PC-9 (cell line): Measurements from ENCODE around the gene VASH2. TPM values are rescaled to one million over a fixed set of nuclear protein-coding genes. Genes with fewer than 3 reads are reported as not detected.

Experiments
- BruUV-seq: library from RNA; stranded (reverse); fragments of 400-500 nt; replicated peaks from 2 replicates; lab custom pipeline; 2021; lab: Mats Ljungman, UMichigan
- CTCF ChIA-PET: fragments of 300-600 bp; sonication (Branson Sonifier 250); formaldehyde crosslinking; loops from one replicate; lab custom pipeline; 2022; ENCODE audit warnings: antibody characterized with exemption; lab: Charles Lee
- POLR2A ChIA-PET: fragments of 300-600 bp; sonication (Branson Sonifier 250); formaldehyde crosslinking; loops from one replicate; lab custom pipeline; 2022; ENCODE audit warnings: antibody characterized with exemption; ENCODE audit not compliant: unreplicated experiment; lab: Charles Lee
- DNase-seq, 2 experiments: peaks; one replicate each; pipeline versions ENCODE4 v3.0.0 to v3.0.0-alpha.2; 2015 to 2022; ENCODE audit warnings: mixed read lengths in 1 of 2
- H2AFZ ChIP-seq: fragments of 200-600 bp; sonication (generic); 2 replicates; pipeline ENCODE4 v1.8.1; 2017; ENCODE audit warnings: antibody characterized with exemption
- H3F3A ChIP-seq: fragments of 200-600 bp; sonication (generic); 2 replicates; pipeline ENCODE4 v1.8.1; 2017; ENCODE audit warnings: antibody characterized with exemption, mild to moderate bottlenecking, low read depth; ENCODE audit not compliant: insufficient read depth
- H3K27ac ChIP-seq: fragments of 200-600 bp; sonication (generic); 2 replicates; pipeline ENCODE4 v1.6.1; 2016; ENCODE audit warnings: mixed run types
- H3K27me3 ChIP-seq: fragments of 200-600 bp; sonication (generic); 2 replicates; pipeline ENCODE4 v1.6.1; 2016; ENCODE audit warnings: low read depth, mixed run types; ENCODE audit not compliant: insufficient read depth
- H3K36me3 ChIP-seq: fragments of 200-600 bp; sonication (generic); 2 replicates; pipeline ENCODE4 v1.6.1; 2016; ENCODE audit warnings: low read depth, mixed run types
- H3K4me1 ChIP-seq: fragments of 200-600 bp; sonication (generic); replicated peaks from 2 replicates; pipeline ENCODE4 v1.6.1; 2016; ENCODE audit warnings: mixed run types; ENCODE audit not compliant: insufficient read depth
- H3K4me2 ChIP-seq: fragments of 200-600 bp; sonication (generic); 2 replicates; pipeline ENCODE4 v1.6.1; 2017; ENCODE audit warnings: mixed run types
- H3K4me3 ChIP-seq: fragments of 200-600 bp; sonication (generic); 2 replicates; pipeline ENCODE4 v1.6.1; 2016; ENCODE audit warnings: mixed run types
- H3K79me2 ChIP-seq: fragments of 200-600 bp; sonication (generic); 2 replicates; pipeline ENCODE4 v1.6.1; 2017; ENCODE audit warnings: low read depth, mixed run types
- H3K9me2 ChIP-seq: fragments of 200-600 bp; sonication (generic); 2 replicates; pipeline ENCODE4 v1.8.1; 2017; ENCODE audit warnings: mild to moderate bottlenecking; ENCODE audit not compliant: insufficient read depth
- H3K9me3 ChIP-seq: fragments of 200-600 bp; sonication (generic); 2 replicates; pipeline ENCODE4 v1.8.1; 2016; ENCODE audit warnings: low read depth; ENCODE audit not compliant: insufficient read depth
- H4K20me1 ChIP-seq: fragments of 200-600 bp; sonication (generic); 2 replicates; pipeline ENCODE4 v1.8.1; 2017; ENCODE audit not compliant: insufficient read depth
- EZH2 ChIP-seq: fragments of 200-600 bp; sonication (generic); IDR thresholded peaks from 2 replicates; pipeline ENCODE4 v1.8.0; 2017; ENCODE audit warnings: antibody characterized with exemption, low read depth
- intact Hi-C: fragments of 100-400 bp; cut with micrococcal nuclease; formaldehyde crosslinking; loops from one replicate; pipeline ENCODE4 v1.10.0; 2022; ENCODE audit not compliant: unreplicated experiment
- total RNA-seq: library from RNA; stranded (reverse); gene quantifications from 2 replicates; pipeline ENCODE4 v1.2.3, GENCODE V29; 2021
- TF ChIP-seq, protein P1 (sequence below): fragments of 200-600 bp; sonication (generic); conservative IDR thresholded peaks from 2 replicates; pipeline ENCODE4 v1.6.1; 2017; ENCODE audit warnings: mixed run types, antibody characterized with exemption, mild to moderate bottlenecking, moderate library complexity

Gene VASH2
- total RNA-seq, 1 experiment from 2014 or later: not detected

DNA sequence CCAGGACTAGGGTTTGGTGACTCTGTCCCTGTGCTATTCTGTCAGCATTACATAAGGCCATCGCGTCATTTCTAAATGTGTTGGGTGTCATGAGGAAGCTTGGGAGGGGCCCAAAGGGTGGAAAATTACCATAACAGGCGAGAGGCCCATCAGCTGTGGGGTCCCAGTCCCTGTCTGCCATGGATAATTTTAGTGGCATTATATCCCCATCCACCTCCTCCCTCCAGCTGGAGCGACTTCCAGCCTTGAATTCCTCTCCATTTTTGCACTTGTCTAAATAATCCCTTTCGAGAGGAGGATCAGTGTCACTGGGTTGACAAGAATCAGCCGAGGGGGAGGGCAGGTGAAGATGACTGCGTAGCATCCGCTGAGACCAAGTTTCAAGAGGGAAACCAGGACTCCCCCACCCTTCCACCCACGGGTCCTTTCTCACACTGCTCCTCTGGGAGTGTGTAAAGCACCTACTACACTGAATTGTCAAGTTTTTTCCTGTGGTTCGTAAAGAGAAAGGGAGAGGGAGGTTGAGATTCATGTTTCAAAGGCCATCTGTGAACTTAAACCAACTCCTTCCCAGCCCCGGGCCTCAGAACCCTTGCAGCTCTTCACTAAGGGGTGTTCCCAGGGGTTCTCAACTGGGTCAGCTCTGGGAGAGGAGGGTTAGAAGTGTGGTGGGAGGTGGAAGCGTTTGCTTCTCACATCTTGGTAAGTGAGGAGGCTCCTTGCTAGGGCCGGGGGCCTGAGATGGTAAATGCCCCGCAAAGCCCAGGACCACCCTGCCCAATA, 29.2 kb downstream of the VASH2 start:
- no peaks in the 10 kb centered on the region; the same call in 1 of the 2 replicates for H3K27me3 ChIP-seq
- DNase-seq: no peak
- ChIA-PET CTCF (no interaction called here), POLR2A (no interaction called here)
- H3K9me3 ChIP-seq: no peaks in the 10 kb centered on the region
- H4K20me1 ChIP-seq: no peaks in the 10 kb centered on the region
- H2AFZ ChIP-seq: no peak overlapping the region
- no peaks in the 10 kb centered on the region for H3F3A ChIP-seq
- TF ChIP-seq, protein P1, sequence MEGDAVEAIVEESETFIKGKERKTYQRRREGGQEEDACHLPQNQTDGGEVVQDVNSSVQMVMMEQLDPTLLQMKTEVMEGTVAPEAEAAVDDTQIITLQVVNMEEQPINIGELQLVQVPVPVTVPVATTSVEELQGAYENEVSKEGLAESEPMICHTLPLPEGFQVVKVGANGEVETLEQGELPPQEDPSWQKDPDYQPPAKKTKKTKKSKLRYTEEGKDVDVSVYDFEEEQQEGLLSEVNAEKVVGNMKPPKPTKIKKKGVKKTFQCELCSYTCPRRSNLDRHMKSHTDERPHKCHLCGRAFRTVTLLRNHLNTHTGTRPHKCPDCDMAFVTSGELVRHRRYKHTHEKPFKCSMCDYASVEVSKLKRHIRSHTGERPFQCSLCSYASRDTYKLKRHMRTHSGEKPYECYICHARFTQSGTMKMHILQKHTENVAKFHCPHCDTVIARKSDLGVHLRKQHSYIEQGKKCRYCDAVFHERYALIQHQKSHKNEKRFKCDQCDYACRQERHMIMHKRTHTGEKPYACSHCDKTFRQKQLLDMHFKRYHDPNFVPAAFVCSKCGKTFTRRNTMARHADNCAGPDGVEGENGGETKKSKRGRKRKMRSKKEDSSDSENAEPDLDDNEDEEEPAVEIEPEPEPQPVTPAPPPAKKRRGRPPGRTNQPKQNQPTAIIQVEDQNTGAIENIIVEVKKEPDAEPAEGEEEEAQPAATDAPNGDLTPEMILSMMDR: no peak
- TF ChIP-seq EZH2: no peak
- H3K36me3 ChIP-seq: no peaks in the 10 kb centered on the region
- no peak overlapping the region for H3K27ac ChIP-seq
- H3K4me2 ChIP-seq: no peak overlapping the region
- no peaks in the 10 kb centered on the region for H3K79me2 ChIP-seq
- BruUV-seq: no TSS peak
- no peaks in the 10 kb centered on the region for H3K9me2 ChIP-seq
- intact Hi-C loops: no loop called here
- no peaks in the 10 kb centered on the region for H3K4me1 ChIP-seq
- no peak overlapping the region for H3K4me3 ChIP-seq

DNA sequence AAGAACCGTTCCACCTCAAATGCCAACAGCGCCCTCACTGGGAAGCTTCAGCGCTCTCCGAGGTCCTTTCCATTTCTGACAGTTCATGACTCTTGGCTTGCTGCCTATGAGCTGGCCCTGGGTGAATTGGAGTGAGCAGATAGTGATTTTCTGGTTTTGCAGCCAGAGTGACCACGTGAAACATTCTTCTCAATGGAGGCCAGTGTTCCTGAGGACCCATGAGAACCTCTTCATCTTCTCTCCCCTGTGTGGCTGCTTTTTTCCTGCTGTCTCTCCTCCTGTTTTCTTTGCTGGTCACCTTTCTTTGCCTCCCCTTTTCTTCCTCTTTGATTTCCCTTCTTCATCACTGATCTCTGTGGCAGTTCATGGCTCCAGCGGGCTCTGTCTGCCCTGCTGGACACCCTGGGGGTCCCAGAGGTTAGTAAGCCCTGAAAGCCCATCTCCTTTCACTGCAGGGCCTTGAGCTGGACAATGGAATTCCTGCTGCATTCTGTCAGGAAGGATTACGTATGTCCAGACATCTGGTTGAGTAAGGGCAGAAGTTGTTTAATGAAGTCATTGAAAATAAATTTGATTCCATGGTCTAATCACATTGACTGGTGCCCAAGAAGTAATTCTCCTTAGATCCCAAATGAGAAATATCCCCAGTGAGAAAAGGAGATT, 29.9 kb downstream of the VASH2 start:
- Histone ChIP-seq H3K4me3 (no peak overlapping the region), H3F3A (no peaks in the 10 kb centered on the region), H3K36me3 (no peaks in the 10 kb centered on the region), H3K4me1 (no peaks in the 10 kb centered on the region), H3K27ac (no peak overlapping the region), H4K20me1 (no peaks in the 10 kb centered on the region), H3K9me3 (no peaks in the 10 kb centered on the region), H3K9me2 (no peaks in the 10 kb centered on the region), H2AFZ (no peak overlapping the region), H3K79me2 (no peaks in the 10 kb centered on the region), H3K27me3 (no peaks in the 10 kb centered on the region), H3K4me2 (no peak overlapping the region)
- intact Hi-C loops: no loop called here
- POLR2A ChIA-PET: no interaction called here
- DNase-seq: no peak
- BruUV-seq: no TSS peak
- CTCF ChIA-PET: no interaction called here
- no peak for TF ChIP-seq EZH2
- TF ChIP-seq, protein P1: no peak

DNA sequence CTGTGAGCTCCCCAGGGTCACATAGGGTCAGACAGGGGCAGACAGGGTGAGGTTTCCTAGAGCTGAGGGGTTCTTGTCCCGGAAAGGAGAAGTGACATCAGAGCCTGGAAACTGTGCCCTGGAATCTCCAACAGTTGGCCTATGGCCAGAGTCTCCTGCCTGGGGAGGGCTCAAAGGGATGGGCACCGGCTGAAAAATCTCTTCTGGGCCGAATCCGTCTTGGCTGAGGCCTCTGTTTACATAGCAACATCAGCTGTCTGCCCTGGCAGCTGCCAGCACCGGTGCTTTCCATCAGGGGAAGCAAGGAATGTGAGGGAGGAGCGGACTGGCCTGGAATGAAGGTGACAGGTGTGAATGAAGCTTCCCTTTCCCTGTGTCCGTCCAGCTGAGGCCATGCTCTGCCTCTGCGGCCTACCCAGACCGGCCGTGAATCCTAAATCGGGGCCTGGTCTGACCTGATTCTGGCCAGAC, 30.7 kb downstream of the VASH2 start:
- no TSS peak for BruUV-seq
- TF ChIP-seq, protein P1: no peak
- TF ChIP-seq EZH2: no peak
- intact Hi-C loops: no loop called here
- Histone ChIP-seq H3K27me3 (no peaks in the 10 kb centered on the region), H3K27ac (no peak overlapping the region), H2AFZ (no peak overlapping the region), H3K4me3 (no peak overlapping the region), H4K20me1 (no peaks in the 10 kb centered on the region), H3K9me2 (no peaks in the 10 kb centered on the region), H3F3A (no peaks in the 10 kb centered on the region), H3K4me2 (no peak overlapping the region), H3K36me3 (no peaks in the 10 kb centered on the region), H3K79me2 (no peaks in the 10 kb centered on the region), H3K4me1 (no peaks in the 10 kb centered on the region), H3K9me3 (no peaks in the 10 kb centered on the region)
- ChIA-PET POLR2A (no interaction called here), CTCF (no interaction called here)
- DNase-seq: peak in 1 of 2 experiments; percentile 6
